Measurements from ENCODE around the gene ACSL4. TPM values are rescaled to one million over a fixed set of nuclear protein-coding genes. Genes with fewer than 3 reads are reported as not detected.

Gene ACSL4
- total RNA-seq, 1 donor from 2014 or later = 87.7 TPM

GRCh38 chrX:109704563-109704962 is 28.5 kb downstream of the ACSL4 start:
- DNase-seq (no peak), ATAC-seq (no peak)
- intact Hi-C loops (cut with DNase I) = no loop called here
- TF ChIP-seq CTCF (IDR thresholded peaks at IDR 0.05) = no peak
- Histone ChIP-seq H3K36me3 (no peaks in the 10 kb centered on the region), H3K9me3 (no peaks in the 10 kb centered on the region), H3K4me3 (no peak overlapping the region), H3K4me1 (peaks cover 32% of the 10 kb centered on the region), H3K27ac (no peak overlapping the region), H3K27me3 (ENCODE audit: low read depth) (no peaks in the 10 kb centered on the region)

- Histone ChIP-seq H3K27ac (no peak overlapping the region), H3K4me1 (peaks cover 6% of the 10 kb centered on the region), H3K9me3 (no peaks in the 10 kb centered on the region), H3K27me3 (ENCODE audit: low read depth) (no peaks in the 10 kb centered on the region), H3K36me3 (no peaks in the 10 kb centered on the region), H3K4me3 (no peak overlapping the region)
- intact Hi-C loops (cut with DNase I) = no loop called here
- ATAC-seq (no peak), DNase-seq (no peak)
- no peak for TF ChIP-seq CTCF (IDR thresholded peaks at IDR 0.05)
These were observed 35.2 kb downstream of the ACSL4 start for GRCh38 chrX:109697855-109698254.

- no peaks in the 10 kb centered on the region for H3K36me3 ChIP-seq
- no peaks in the 10 kb centered on the region for H3K27me3 ChIP-seq (ENCODE audit: low read depth)
- no peak overlapping the region for H3K27ac ChIP-seq
- DNase-seq = no peak
- no peaks in the 10 kb centered on the region for H3K9me3 ChIP-seq
- TF ChIP-seq CTCF (IDR thresholded peaks at IDR 0.05) = no peak
- peaks cover 6% of the 10 kb centered on the region for H3K4me1 ChIP-seq
- no peak for ATAC-seq
- intact Hi-C loops (cut with DNase I) = no loop called here
- no peak overlapping the region for H3K4me3 ChIP-seq
These were observed 36.8 kb downstream of the ACSL4 start for GRCh38 chrX:109696146-109696740.

GRCh38 chrX:109695637-109696036 is 37.4 kb downstream of the ACSL4 start:
- Histone ChIP-seq H3K27ac (no peak overlapping the region), H3K36me3 (no peaks in the 10 kb centered on the region), H3K4me1 (peaks cover 6% of the 10 kb centered on the region), H3K27me3 (ENCODE audit: low read depth) (no peaks in the 10 kb centered on the region), H3K9me3 (no peaks in the 10 kb centered on the region), H3K4me3 (no peak overlapping the region)
- intact Hi-C loops (cut with DNase I) = no loop called here
- DNase-seq = no peak
- no peak for TF ChIP-seq CTCF (IDR thresholded peaks at IDR 0.05)
- no peak for ATAC-seq

DNA sequence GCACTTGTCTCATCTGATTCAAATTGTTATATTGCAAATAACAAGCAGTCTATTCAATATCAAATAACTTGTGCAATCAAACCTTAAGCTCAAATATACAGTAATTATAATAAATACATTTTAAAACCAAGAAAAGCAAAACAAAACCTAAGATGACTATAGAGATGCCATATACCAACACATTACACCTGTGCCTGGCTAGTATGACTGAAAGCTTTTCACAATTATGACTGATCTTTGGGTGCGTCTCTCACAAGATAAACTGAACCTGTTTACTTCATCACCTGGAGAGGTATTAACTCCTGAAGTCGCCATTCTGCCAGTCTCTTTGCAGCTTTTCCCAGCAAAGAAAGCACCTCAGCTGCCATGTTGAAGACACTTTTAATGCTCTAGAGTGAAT is 41.3 kb downstream of the ACSL4 start:
- Histone ChIP-seq H3K4me1 (no peaks in the 10 kb centered on the region), H3K9me3 (no peaks in the 10 kb centered on the region), H3K4me3 (no peak overlapping the region), H3K27ac (no peak overlapping the region), H3K36me3 (no peaks in the 10 kb centered on the region), H3K27me3 (ENCODE audit: low read depth) (no peaks in the 10 kb centered on the region)
- TF ChIP-seq CTCF (IDR thresholded peaks at IDR 0.05) = no peak
- ATAC-seq = no peak
- DNase-seq = no peak
- intact Hi-C loops (cut with DNase I) = no loop called here
